HG03064 (cell line): ENCODE data around the gene FRY.

Source experiments
- ATAC-seq: cut with Tn5 transposase; IDR thresholded peaks from one replicate; pipeline ENCODE4 v1.9.1; 2021; ENCODE audit warnings: low read depth; ENCODE audit not compliant: unreplicated experiment

FRY gene

DNA sequence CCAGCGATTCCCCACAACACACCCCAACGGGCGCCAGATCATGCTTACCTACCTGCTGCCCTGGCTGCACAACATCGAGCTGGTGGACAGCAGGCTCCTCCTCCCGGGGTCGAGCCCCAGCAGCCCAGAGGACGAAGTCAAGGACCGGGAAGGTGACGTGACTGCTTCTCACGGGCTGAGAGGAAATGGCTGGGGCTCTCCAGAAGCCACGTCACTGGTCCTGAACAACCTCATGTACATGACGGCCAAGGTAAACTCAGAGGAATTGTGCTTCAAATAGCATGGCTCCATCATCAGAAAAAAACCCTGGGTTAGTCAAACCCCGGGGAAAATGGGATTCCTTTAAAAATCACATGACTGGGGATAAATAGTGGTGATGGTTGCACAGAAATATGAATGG, 177.3 kb downstream of the FRY start:
- ATAC-seq = no peak

DNA sequence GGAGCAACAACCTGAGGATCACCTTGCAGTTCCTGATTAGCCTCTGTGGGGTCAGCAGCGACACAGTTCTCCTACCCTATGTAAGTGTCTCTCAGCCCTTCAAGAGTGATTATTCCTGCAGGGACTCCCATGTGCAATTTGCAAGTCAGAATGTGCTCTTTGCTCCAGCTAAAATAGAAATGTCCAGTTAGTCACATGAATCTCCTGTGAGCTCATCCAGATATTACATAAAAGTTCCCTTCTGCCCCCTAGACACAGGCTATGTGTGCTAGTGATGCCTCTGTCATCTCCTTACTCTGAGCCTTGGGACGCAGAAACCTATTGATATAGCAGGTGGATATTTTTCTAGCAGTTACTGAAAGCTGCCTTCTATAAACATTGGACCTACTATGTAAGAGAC, 178.1 kb downstream of the FRY start:
- no peak for ATAC-seq

DNA sequence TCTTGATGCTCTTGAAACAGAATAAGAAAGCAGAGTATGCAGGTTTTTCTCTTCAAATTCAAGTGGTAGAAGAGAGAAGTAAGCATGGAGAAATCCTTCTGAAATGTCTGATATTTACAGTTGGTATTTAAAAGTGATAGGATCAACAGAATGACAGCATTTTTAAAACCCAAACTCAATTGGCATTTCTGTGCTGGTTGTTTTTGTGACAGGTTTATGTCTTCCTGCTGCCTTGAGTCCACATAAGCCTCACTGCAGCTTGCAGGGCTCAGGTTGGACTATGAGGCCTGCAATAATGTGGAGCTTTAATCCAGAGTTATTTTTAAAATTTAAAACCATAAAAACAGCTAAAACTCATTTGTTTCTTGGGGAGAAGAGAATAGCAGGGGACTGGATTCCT, 178.5 kb downstream of the FRY start:
- ATAC-seq = no peak

DNA sequence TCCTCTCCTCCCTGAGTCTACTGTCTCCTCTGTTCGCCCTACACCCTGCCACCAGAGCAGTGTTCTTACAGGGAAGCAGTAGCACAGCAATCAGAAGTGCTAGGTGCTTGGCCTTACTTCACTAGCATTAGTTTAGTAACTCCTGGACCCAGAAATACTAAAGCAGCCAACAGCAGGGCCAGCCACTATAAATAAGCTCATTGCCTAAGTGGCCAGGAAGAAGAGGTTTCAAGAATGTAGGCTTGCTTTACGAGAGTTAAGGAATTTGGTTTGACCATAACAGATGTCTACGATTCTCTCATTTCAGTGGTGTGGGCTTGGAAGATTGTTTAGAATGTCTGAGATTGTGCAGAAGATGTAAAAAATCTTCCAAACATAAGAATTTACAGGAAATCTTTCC, 180.2 kb downstream of the FRY start:
- no peak for ATAC-seq

DNA sequence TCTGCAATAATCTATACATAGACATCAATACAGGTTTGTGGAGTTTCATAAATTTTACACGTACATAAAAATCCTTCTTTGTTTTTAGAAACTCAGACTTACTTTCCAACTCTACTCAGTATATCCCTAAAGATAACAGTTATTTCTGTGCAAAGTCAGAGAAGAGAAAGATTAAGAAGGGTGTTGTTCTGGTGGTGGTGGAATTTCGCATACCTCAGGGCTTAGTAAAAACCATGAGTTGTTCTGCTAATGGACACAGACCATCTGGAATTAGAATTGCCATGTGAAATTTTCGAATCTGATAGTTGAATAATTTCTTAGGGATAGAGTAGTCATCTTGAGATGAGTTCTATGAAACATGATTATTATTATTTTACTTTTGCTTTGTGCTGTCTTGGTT, 180.8 kb downstream of the FRY start:
- no peak for ATAC-seq

DNA sequence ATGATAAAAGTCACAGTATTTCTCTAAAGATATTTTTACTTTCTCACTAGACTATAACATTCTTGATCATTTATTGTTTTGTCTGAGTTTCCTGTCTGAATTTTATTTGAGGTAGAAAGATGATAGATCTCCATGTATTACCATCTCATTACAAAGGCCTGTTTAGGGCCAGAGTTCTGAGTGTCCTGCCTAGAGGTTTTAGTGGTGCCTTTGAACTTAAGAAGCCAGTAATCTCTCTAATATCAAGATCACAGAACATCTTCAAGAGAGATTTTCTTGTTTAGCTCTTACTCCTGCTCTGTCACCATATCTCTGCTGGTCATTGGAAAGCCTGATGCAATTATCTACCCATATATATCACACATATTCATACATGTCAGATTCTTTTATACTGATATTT, 182.1 kb downstream of the FRY start:
- no peak for ATAC-seq

DNA sequence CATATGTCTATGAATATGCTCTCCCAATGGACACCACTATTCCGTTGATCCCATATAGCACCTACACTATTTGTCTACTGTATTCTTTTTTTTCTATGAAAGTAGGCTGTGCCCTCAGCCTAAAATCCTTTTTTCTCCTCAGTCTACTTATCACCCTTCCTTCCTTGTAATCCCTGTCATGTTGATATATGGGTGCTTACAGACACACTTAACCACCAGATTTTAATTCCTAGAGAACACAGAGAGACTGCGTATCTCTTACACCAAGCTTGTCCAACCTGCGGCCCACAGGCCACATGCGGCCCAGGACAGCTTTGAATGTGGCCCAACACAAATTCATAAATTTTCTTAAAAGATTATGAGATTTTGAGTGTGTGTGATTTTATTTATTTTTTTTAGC, 182.5 kb downstream of the FRY start:
- ATAC-seq = no peak

DNA sequence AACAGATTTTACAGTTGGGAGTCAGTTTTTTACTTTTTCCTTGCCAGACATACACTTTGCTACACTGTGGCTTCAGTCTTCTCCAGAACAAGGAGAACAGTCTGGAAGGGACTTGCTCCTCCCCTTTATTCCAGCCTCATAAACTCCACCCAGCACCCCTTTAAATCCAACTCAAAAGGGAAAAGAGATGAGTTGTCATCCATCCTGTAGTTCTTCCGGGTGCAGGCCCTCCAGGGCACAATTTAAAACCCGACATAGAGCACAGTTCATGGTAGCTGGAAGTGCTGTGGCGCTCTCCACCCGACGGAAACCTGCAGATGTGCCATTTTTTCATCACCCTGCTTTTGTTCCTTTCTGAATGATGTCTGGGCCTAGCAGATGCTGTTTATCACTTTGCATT, 184.7 kb downstream of the FRY start:
- no peak for ATAC-seq

DNA sequence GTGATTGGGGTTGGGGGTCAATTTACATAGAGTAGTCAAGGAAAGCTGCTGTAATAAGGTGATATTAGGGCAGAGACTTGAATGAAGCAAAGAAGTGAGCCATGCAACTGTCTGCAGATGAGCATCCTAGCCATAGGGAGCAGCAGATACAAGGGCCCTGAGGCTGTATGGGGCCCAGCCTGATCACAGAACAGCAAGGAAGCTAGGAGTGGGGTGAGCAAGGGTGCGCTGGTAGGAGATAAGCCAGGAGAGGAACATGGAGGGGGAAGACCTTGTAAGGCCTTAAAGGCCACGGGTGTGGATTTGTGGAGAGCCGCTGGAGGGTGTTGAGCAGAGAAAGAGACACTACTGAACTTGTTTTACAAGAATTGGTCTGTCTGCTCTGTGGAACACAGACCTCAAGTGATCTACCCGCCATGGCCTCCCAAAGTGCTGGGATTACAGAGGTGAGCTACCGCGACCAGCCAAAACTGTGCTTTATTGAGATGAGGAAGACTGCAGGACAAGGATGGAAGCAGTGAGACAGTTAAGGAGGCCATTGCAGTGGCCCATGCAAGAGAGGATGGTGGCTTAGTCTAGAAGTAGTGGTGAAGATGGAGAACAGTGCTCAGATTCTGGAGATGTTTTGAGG, 190.6 kb downstream of the FRY start:
- no peak for ATAC-seq

DNA sequence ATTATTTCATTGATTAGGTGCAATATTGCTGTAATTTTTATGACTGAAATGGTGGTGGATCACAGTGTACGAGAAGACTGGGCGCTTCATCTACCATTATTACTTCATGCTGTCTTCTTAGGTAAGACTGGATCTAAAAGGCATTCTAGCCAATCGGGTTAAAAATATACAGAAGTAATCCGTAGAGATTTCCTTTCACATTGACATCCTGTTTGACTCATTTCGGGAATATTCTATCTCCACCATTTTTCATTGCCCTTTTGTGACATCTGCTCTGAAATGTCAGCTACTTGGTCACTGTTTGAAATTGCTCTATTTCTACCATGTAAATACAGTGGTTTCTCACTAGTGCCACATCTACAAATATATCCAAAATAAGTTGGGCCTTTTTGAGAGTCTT, 193.3 kb downstream of the FRY start:
- no peak for ATAC-seq

DNA sequence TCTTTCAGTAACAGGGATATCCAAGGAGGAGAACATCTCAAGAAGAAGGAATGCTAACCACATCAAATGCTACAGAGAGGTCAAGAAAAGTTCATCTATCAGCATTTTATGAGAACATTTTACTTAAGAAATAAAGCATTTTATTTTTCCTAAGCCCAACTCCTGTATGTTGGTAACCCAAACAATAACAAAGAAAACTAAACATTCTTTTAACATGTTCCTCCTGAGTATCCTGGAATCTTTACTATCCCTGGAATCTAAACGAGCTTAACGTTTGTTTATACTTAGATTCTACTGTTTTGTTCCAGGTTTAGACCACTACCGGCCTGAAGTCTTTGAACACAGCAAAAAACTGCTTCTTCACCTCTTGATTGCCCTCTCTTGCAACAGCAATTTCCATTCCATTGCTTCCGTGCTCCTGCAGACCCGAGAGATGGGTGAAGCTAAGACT, 193.9 kb downstream of the FRY start:
- no peak for ATAC-seq

DNA sequence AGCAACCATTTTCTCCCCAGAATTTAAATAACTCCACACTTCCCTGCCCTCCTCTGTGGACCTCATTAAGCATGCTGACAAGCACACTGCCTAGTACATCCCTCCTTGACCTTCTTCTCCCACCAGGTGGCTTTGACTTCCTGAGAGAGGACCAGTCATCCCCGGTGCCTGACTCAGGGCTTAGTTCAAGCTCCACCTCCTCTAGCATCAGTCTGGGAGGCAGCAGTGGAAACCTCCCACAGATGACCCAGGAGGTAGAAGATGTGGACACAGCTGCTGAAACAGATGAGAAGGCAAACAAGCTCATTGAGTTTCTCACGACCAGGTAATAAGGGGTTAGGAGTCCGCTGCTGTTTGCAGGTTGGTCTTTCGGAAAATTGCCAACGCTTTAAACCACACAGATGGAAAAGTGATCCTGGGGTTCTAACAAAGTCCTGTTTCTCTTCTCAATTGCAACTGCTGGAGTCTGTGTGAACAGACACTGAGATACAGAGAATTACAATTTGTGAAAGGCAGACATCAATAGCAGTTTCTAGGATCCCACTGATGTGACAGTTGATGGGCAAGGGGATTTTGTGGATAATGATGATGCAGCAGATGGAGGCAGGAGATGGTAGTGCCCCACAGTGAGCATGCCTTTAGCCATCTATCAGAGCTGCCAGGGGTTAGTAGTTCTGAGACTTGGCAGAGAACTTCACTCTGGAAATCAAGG, 196.9 kb downstream of the FRY start:
- no peak for ATAC-seq

DNA sequence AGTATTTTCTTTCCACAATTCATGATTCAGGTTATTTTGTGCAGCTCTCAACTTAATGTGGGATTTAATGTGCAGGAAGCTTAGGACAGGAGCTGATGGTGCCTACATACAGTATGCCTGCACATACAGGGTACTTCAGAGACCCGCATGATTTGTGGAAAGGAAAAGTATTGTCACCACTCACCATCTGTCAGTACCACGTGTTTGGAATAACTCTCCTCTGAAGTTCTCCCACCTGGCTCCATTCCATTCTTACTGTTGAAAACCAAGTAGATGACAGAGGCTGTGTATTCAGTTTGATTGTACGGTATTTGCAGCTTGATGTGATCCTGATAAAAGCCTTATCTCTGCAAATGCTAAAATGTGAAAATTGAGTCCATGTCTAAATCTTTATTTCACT, 197.9 kb downstream of the FRY start:
- no peak for ATAC-seq

DNA sequence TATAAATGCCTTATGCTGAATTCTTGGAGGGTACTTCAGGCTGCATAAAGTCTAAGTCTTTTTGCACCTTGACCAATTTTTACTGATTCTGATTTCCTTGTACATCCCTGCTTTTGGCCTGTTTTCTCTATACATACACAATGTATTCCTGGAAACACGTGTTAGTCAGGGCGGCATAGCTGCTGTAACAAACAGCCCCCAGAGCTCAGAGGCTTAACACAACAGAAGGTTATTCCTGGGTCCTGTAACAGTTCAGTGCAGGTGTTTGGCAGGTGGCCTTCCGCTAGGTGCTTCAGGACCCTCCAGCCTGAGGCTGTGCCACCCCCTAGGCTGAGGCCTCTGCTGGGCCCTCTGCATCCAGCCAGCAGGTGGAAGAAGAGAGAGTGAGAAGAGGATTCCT, 200.7 kb downstream of the FRY start:
- ATAC-seq = no peak

DNA sequence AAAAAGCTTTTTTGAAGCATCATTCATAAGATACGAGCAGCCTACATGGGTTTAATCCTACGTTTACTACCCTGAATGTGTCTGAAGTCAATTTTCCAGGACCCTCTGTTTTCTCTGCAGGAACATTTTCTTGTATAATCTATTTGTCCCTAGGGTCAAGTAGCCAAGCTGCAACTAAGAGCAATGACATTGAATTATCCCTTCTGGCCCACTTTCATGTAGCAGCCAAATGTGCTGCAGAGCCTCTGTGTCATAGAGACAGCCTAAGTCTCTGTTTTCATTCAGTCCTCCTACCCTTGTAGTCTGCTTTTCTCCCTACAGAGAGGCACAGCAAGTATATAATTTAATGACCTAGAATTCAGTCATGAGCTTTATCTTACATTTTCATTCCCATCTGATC, 201.5 kb downstream of the FRY start:
- no peak for ATAC-seq

DNA sequence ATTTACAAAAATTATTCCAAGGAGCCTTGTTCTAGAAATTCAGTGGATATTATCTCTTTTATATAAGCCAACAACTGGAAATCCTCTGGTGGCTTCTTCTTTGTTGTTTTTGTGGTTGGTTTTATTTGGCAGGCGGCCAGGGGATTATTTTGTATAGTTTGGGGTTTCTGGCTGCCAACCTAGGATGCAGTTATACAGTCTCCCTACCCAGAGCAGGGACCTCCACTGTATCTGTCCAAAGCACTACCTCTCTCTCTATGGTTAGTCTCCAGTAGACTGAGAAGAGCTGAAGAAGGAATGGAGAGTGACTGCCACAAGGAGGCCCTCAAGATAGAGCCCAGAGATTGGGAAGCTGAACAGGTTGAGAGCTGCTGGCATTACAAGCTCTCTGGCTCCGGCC, 203.3 kb downstream of the FRY start:
- ATAC-seq = no peak

DNA sequence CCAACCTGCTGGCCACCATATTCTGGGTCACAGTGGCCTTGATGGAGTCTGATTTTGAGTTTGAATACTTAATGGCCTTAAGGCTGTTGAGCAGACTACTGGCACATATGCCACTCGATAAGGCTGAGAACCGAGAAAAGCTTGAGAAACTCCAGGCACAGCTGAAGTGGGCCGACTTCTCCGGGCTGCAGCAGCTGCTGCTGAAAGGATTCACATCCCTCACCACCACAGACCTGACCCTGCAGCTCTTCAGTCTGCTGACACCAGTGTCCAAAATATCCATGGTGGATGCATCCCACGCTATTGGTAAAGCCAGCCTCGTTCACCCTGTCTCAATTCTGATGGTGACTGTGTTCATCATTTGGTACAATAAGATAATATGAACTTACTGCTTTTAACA, 206.1 kb downstream of the FRY start:
- no peak for ATAC-seq

DNA sequence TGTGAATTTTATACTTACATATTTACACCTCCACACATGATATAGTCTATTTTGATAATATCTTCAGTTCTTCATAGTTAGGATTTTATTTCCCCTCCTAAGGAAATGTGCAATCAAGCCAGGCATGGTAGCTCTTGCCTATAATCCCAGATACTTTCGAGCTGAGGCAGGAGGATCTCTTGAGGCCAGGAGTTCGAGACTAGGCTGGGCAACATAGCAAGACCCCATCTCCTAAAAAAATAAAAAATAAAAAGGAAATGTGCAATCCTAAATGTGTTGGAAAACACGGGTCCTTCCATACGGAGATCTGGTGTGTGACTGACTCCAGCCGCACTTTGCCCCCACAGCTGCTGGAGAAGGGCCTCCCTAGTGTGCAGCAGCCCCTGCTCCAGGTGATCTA, 212.1 kb downstream of the FRY start:
- ATAC-seq = no peak

DNA sequence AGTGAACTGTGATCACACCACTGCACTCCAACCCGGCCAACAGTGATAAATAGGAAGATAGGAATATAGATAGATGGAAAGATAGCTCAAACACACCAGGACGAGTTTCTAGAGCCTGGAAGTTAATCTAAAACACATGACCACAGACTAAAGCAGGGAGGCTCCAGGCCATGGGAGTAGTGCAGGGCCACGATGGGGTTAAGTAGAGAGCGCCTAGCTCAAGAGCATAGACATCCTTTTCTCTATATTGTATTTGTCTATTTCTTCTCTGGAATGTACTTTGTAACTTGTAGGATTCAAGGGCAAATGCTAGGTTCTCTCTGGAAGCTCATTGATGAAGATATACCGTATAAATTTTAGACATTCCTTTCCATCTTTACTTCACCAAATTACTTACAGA, 214.0 kb downstream of the FRY start:
- ATAC-seq = no peak

DNA sequence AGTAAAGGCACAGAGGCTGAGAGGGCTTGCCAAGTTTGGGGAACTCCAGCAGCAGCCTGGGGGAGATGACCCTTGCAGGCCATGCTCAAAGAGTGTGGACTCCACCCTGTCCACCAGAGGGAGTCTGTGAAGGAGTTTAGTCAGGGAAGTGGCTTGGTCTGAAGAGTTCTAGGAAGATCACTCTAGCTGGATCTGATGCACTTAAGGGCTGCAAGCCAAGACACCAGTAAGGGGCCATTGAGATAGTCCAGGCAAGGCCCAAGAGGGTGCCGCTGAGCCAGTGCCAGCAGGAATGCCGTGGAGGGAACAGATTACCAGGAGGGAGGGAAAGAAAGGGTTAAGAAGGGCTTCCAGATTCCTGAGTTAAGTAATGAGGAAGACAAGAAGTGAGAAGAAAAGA, 214.9 kb downstream of the FRY start:
- no peak for ATAC-seq

DNA sequence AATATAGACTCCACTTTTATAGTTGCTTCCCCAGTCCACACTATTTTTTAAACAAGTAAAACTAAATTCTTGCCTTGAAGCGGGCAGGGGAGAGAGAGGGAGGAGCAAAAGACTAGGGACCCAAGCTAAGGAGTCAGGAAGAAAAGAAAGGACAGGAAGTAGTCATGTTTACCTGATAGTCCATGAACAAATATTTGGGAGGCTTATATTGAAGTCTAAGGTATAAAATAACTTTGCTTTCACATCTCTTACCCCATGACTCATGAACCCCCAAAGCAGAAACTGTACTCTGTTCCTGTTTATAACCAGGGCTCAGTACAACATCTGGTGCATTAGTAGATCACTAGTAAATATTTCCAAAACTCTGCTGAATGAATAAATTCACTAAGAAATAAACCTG, 216.3 kb downstream of the FRY start:
- no peak for ATAC-seq

DNA sequence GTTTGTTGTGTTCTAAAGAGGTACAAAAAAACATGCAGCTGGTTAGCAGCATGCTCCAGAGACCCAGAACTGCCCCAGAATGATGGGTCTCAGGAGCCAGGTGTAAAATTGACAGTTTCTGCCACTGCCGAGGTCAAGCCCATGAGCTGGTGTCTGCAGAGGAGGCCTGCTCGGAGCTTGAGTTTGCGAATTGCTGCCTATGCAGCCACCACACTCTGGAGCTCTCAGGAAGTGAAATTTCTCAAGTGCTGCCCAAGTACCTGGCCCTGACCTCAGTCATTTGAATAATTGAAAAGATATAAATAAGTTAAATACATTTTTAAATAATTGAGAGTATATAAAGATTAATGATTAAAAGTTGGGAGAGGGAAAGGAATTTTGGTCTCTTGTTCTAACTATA, 217.2 kb downstream of the FRY start:
- ATAC-seq = no peak
